Gastroesophageal sphincter (tissue), 3 donors: Measurements from ENCODE around the gene ZDHHC23.

ENCODE experiments used
- EP300 ChIP-seq: sonication (generic); formaldehyde crosslinking; IDR thresholded peaks from one replicate; pipeline ENCODE4 v1.6.1; 2017; ENCODE audit warnings: antibody characterized with exemption, mild to moderate bottlenecking
- POLR2A ChIP-seq, 2 donors: fragments of 450-650 bp; IDR thresholded peaks; one replicate each; pipeline ENCODE4 v1.6.1; 2017; ENCODE audit warnings: antibody characterized with exemption in 2 of 2, mild to moderate bottlenecking in 2 of 2, moderate library complexity in 1 of 2
- POLR2AphosphoS5 ChIP-seq: sonication (generic); formaldehyde crosslinking; IDR thresholded peaks from one replicate; pipeline ENCODE4 v1.6.1; 2017; ENCODE audit warnings: antibody characterized with exemption
- TF ChIP-seq, protein P1 (sequence below), 4 experiments: fragments of 200-600 bp in 2 of 4; fragments of 450-650 bp in 2 of 4; sonication (generic) in 1 of 4; IDR thresholded peaks; one replicate each; pipeline ENCODE4 v1.5.1; 2017 to 2019; ENCODE audit warnings: antibody characterized with exemption in 4 of 4, mild to moderate bottlenecking in 2 of 4, moderate library complexity in 2 of 4

DNA sequence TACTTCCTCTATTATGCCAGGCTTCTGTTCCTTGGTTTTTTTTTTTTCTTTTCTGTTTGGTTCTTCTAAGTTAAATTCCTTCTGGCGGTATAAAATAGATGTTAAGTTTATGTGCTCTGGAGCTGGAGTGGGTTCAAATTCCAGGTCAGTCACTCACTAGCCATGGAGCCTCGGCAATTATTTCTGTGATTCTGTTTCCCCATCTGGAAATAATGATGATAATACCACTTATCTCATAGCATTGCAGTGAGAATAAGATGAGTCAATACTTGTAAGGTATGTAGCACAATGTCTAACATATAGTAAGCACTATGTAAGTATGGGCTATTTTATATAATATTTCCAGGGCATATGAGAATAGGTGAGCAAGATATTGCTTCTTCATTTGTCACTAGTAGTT lies 33.2 kb upstream of the ZDHHC23 start:
- TF ChIP-seq, protein P1, sequence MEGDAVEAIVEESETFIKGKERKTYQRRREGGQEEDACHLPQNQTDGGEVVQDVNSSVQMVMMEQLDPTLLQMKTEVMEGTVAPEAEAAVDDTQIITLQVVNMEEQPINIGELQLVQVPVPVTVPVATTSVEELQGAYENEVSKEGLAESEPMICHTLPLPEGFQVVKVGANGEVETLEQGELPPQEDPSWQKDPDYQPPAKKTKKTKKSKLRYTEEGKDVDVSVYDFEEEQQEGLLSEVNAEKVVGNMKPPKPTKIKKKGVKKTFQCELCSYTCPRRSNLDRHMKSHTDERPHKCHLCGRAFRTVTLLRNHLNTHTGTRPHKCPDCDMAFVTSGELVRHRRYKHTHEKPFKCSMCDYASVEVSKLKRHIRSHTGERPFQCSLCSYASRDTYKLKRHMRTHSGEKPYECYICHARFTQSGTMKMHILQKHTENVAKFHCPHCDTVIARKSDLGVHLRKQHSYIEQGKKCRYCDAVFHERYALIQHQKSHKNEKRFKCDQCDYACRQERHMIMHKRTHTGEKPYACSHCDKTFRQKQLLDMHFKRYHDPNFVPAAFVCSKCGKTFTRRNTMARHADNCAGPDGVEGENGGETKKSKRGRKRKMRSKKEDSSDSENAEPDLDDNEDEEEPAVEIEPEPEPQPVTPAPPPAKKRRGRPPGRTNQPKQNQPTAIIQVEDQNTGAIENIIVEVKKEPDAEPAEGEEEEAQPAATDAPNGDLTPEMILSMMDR (IDR thresholded peaks at IDR 0.05), result no peak
- TF ChIP-seq POLR2A (IDR thresholded peaks at IDR 0.05), result no peak
- no peak for TF ChIP-seq EP300
- no peak for TF ChIP-seq POLR2AphosphoS5
